Uterus (tissue), 4 donors: ENCODE data around the gene PAPSS2. TPM values are rescaled to one million over a fixed set of nuclear protein-coding genes. Genes with fewer than 3 reads are reported as not detected.

ENCODE experiments used
- DNase-seq, 2 donors: peaks; one replicate each; pipeline ENCODE4 v3.0.0-alpha.2; 2019 to 2020
- H3K27ac ChIP-seq, 2 donors: fragments of 200-600 bp; sonication (generic); 1 replicate in 1 of 2; 2 replicates in 1 of 2; pipeline ENCODE4 v1.5.1; 2016 to 2018
- H3K27me3 ChIP-seq, 2 donors: fragments of 200-600 bp; sonication (generic); one replicate each; pipeline ENCODE4 v1.5.1; 2018 to 2019; ENCODE audit warnings: control low read depth in 1 of 2
- H3K36me3 ChIP-seq, 2 donors: fragments of 200-600 bp; sonication (generic); one replicate each; pipeline ENCODE4 v1.5.1; 2019; ENCODE audit warnings: control low read depth in 1 of 2
- H3K4me1 ChIP-seq, 2 donors: fragments of 200-600 bp; sonication (generic); one replicate each; pipeline ENCODE4 v1.5.1; 2018 to 2019; ENCODE audit warnings: control low read depth in 1 of 2
- H3K4me3 ChIP-seq, 2 donors: fragments of 200-600 bp; sonication (generic); 1 replicate in 1 of 2; 2 replicates in 1 of 2; pipeline ENCODE4 v1.5.1; 2018 to 2019; ENCODE audit warnings: mild to moderate bottlenecking in 1 of 2
- H3K9me3 ChIP-seq, 2 donors: fragments of 200-600 bp; sonication (generic); one replicate each; pipeline ENCODE4 v1.5.1; 2019; ENCODE audit warnings: control low read depth in 1 of 2
- CTCF ChIP-seq, 4 experiments: fragments of 200-600 bp in 2 of 4; fragments of 450-650 bp in 2 of 4; sonication (generic) in 2 of 4; IDR thresholded peaks; one replicate each; pipeline ENCODE4 v1.5.1; 2016 to 2019; ENCODE audit warnings: antibody characterized with exemption in 4 of 4, mild to moderate bottlenecking in 2 of 4, moderate library complexity in 1 of 4
- POLR2A ChIP-seq, 2 donors: fragments of 450-650 bp; IDR thresholded peaks; one replicate each; pipeline ENCODE4 v1.6.1; 2016; ENCODE audit warnings: antibody characterized with exemption in 2 of 2, mild to moderate bottlenecking in 1 of 2, moderate library complexity in 1 of 2
- intact Hi-C: fragments of 100-400 bp; cut with DNase I; formaldehyde crosslinking; loops from one replicate; pipeline ENCODE4 v1.15.1; 2023; ENCODE audit warnings: low total_unique reads
- total RNA-seq, 4 donors: library from RNA; depleted of rRNA in 3 of 4; stranded (reverse); fragments of >200 nt in 3 of 4; gene quantifications; one replicate each; pipeline versions ENCODE4 v1.1.0 to v1.2.4, GENCODE V29; 2014 to 2023
- donor health status: DM: yes; HTN: yes; CAD: no.

PAPSS2 gene
- total RNA-seq, 4 donors from 2014 or later: 16.2 to 30.2 (median 22.9) TPM

GRCh38 chr10:87696922-87697745 is 37.5 kb downstream of the PAPSS2 start:
- Histone ChIP-seq H3K4me3 (no peak overlapping the region), H3K27me3 (no peaks in the 10 kb centered on the region), H3K4me1 (no peaks in the 10 kb centered on the region), H3K36me3 (no peaks in the 10 kb centered on the region), H3K9me3 (no peaks in the 10 kb centered on the region), H3K27ac (no peak overlapping the region)
- TF ChIP-seq CTCF (IDR thresholded peaks at IDR 0.05): no peak
- DNase-seq: no peak
- intact Hi-C loops: no loop called here

- Histone ChIP-seq H3K36me3 (no peaks in the 10 kb centered on the region), H3K9me3 (no peaks in the 10 kb centered on the region), H3K27ac (peak overlapping the region; percentile 16 to 58), H3K27me3 (no peaks in the 10 kb centered on the region), H3K4me3 (no peak overlapping the region), H3K4me1 (no peaks in the 10 kb centered on the region)
- intact Hi-C loops: no loop called here
- TF ChIP-seq POLR2A (IDR thresholded peaks at IDR 0.05) (no peak), CTCF (IDR thresholded peaks at IDR 0.05) (no peak)
- no peak for DNase-seq
Observed at GRCh38 chr10:87700031-87700796, 40.5 kb downstream of the PAPSS2 start.

- Histone ChIP-seq H3K36me3 (no peaks in the 10 kb centered on the region), H3K9me3 (no peaks in the 10 kb centered on the region), H3K4me1 (no peaks in the 10 kb centered on the region), H3K27me3 (no peaks in the 10 kb centered on the region), H3K27ac (no peak overlapping the region), H3K4me3 (no peak overlapping the region)
- DNase-seq: no peak
- TF ChIP-seq POLR2A (IDR thresholded peaks at IDR 0.05) (no peak), CTCF (IDR thresholded peaks at IDR 0.05) (no peak)
- intact Hi-C loops: no loop called here
Observed at GRCh38 chr10:87702260-87702972, 42.7 kb downstream of the PAPSS2 start.

- intact Hi-C loops: no loop called here
- H3K4me1 ChIP-seq: no peaks in the 10 kb centered on the region
- H3K27me3 ChIP-seq: no peaks in the 10 kb centered on the region
- H3K4me3 ChIP-seq: no peak overlapping the region
- no peak for DNase-seq
- H3K36me3 ChIP-seq: no peaks in the 10 kb centered on the region
- H3K9me3 ChIP-seq: no peaks in the 10 kb centered on the region
- no peak overlapping the region for H3K27ac ChIP-seq
- TF ChIP-seq CTCF (IDR thresholded peaks at IDR 0.05): no peak
- no peak for TF ChIP-seq POLR2A (IDR thresholded peaks at IDR 0.05)
Observed at GRCh38 chr10:87702973-87703294, 43.3 kb downstream of the PAPSS2 start.

GRCh38 chr10:87703771-87704170 is 44.1 kb downstream of the PAPSS2 start:
- no peaks in the 10 kb centered on the region for H3K27me3 ChIP-seq
- no peak overlapping the region for H3K4me3 ChIP-seq
- intact Hi-C loops: no loop called here
- peak overlapping the region in 1 of 2 donors; percentile 12 for H3K27ac ChIP-seq
- TF ChIP-seq CTCF (IDR thresholded peaks at IDR 0.05) (no peak), POLR2A (IDR thresholded peaks at IDR 0.05) (no peak)
- H3K36me3 ChIP-seq: no peaks in the 10 kb centered on the region
- H3K4me1 ChIP-seq: no peaks in the 10 kb centered on the region
- no peaks in the 10 kb centered on the region for H3K9me3 ChIP-seq
- no peak for DNase-seq
